DND-41 (cell line): ENCODE measurements around the gene PHB1.

Experiments used
- ATAC-seq: fragments of 200-7000 bp; cut with Tn5 transposase; 3 replicates; pipeline ENCODE4 v1.9.1; 2021; ENCODE audit warnings: low read depth; ENCODE audit not compliant: insufficient read depth
- DNase-seq: peaks from one replicate; pipeline ENCODE4 v3.0.0-alpha.2; 2020
- H2AFZ ChIP-seq: 2 replicates; pipeline ENCODE4 v1.6.0; 2012; ENCODE audit warnings: low read depth, low read length
- H3K27ac ChIP-seq: 2 replicates; pipeline ENCODE4 v1.5.1; 2012; ENCODE audit warnings: low read length, inconsistent platforms
- H3K27me3 ChIP-seq: fragments of 200-600 bp; sonication (generic); 2 replicates; pipeline ENCODE4 v1.6.0; 2012; ENCODE audit warnings: low read length, mild to moderate bottlenecking, inconsistent platforms; ENCODE audit not compliant: insufficient read depth, poor library complexity
- H3K36me3 ChIP-seq: 2 replicates; pipeline ENCODE4 v1.5.1; 2012; ENCODE audit warnings: low read length, inconsistent platforms; ENCODE audit not compliant: insufficient read depth
- H3K4me1 ChIP-seq: 2 replicates; pipeline ENCODE4 v1.5.1; 2012; ENCODE audit warnings: mild to moderate bottlenecking, low read length; ENCODE audit not compliant: insufficient read depth
- H3K4me2 ChIP-seq: 2 replicates; pipeline ENCODE4 v1.6.0; 2012; ENCODE audit warnings: mild to moderate bottlenecking, moderate library complexity, low read length, inconsistent platforms; ENCODE audit not compliant: insufficient read depth
- H3K4me3 ChIP-seq, 2 experiments: fragments of 200-600 bp in 1 of 2; shearing (Covaris generic) in 1 of 2; 2 replicates each; pipeline ENCODE4 v1.5.1; 2012 to 2016; ENCODE audit warnings: inconsistent platforms in 2 of 2, low read length in 2 of 2, mild to moderate bottlenecking in 2 of 2, low read depth in 1 of 2, moderate library complexity in 1 of 2
- H3K79me2 ChIP-seq: 2 replicates; pipeline ENCODE4 v1.6.0; 2012; ENCODE audit warnings: low read length, inconsistent platforms; ENCODE audit not compliant: insufficient read depth
- H3K9ac ChIP-seq: 2 replicates; pipeline ENCODE4 v1.6.0; 2012; ENCODE audit warnings: low read depth, mild to moderate bottlenecking, inconsistent platforms, low read length, moderate library complexity
- H3K9me3 ChIP-seq: 2 replicates; pipeline ENCODE4 v1.5.1; 2012; ENCODE audit warnings: low read length, moderate library complexity, mild to moderate bottlenecking, inconsistent platforms; ENCODE audit not compliant: insufficient read depth, severe bottlenecking
- H4K20me1 ChIP-seq: 2 replicates; pipeline ENCODE4 v1.6.0; 2012; ENCODE audit warnings: low read length; ENCODE audit not compliant: insufficient read depth
- EZH2 ChIP-seq: IDR thresholded peaks from 3 replicates; pipeline ENCODE4 v1.6.1; 2012; ENCODE audit warnings: borderline replicate concordance, low read depth, mild to moderate bottlenecking, moderate library complexity, low read length, inconsistent platforms; ENCODE audit not compliant: severe bottlenecking
- TF ChIP-seq, protein P1 (sequence below): IDR thresholded peaks from 2 replicates; pipeline ENCODE4 v1.5.1; 2012; ENCODE audit warnings: borderline replicate concordance, low read length, moderate library complexity, mild to moderate bottlenecking; ENCODE audit not compliant: poor library complexity, severe bottlenecking; ENCODE audit errors: extremely low read depth

The PHB1 gene

GRCh38 chr17:49455272-49455861 lies 40.7 kb upstream of the PHB1 start:
- Histone ChIP-seq H3K79me2 (no peaks in the 10 kb centered on the region), H3K4me3 (no peak overlapping the region), H3K4me1 (no peaks in the 10 kb centered on the region), H3K4me2 (no peak overlapping the region), H4K20me1 (no peaks in the 10 kb centered on the region), H3K9me3 (no peaks in the 10 kb centered on the region), H3K36me3 (no peaks in the 10 kb centered on the region), H3K9ac (no peak overlapping the region), H3K27ac (no peak overlapping the region), H3K27me3 (peaks cover 5% of the 10 kb centered on the region), H2AFZ (no peak overlapping the region)
- ATAC-seq (no peak), DNase-seq (no peak)
- TF ChIP-seq, protein P1, sequence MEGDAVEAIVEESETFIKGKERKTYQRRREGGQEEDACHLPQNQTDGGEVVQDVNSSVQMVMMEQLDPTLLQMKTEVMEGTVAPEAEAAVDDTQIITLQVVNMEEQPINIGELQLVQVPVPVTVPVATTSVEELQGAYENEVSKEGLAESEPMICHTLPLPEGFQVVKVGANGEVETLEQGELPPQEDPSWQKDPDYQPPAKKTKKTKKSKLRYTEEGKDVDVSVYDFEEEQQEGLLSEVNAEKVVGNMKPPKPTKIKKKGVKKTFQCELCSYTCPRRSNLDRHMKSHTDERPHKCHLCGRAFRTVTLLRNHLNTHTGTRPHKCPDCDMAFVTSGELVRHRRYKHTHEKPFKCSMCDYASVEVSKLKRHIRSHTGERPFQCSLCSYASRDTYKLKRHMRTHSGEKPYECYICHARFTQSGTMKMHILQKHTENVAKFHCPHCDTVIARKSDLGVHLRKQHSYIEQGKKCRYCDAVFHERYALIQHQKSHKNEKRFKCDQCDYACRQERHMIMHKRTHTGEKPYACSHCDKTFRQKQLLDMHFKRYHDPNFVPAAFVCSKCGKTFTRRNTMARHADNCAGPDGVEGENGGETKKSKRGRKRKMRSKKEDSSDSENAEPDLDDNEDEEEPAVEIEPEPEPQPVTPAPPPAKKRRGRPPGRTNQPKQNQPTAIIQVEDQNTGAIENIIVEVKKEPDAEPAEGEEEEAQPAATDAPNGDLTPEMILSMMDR: no peak
- TF ChIP-seq EZH2: no peak

- Histone ChIP-seq H4K20me1 (no peaks in the 10 kb centered on the region), H3K4me2 (no peak overlapping the region), H3K27me3 (peaks cover 3% of the 10 kb centered on the region), H3K36me3 (no peaks in the 10 kb centered on the region), H3K9ac (no peak overlapping the region), H3K79me2 (no peaks in the 10 kb centered on the region), H3K4me3 (no peak overlapping the region), H3K9me3 (no peaks in the 10 kb centered on the region), H3K4me1 (no peaks in the 10 kb centered on the region), H2AFZ (no peak overlapping the region), H3K27ac (no peak overlapping the region)
- TF ChIP-seq EZH2: no peak
- TF ChIP-seq, protein P1: no peak
- ATAC-seq (no peak), DNase-seq (no peak)
Measured at GRCh38 chr17:49454050-49454449, 39.4 kb upstream of the PHB1 start.

- no peaks in the 10 kb centered on the region for H3K4me1 ChIP-seq
- no peak overlapping the region for H3K9ac ChIP-seq
- H3K4me3 ChIP-seq: no peak overlapping the region
- TF ChIP-seq, protein P1: no peak
- TF ChIP-seq EZH2: no peak
- H3K9me3 ChIP-seq: no peaks in the 10 kb centered on the region
- H3K4me2 ChIP-seq: no peak overlapping the region
- no peaks in the 10 kb centered on the region for H4K20me1 ChIP-seq
- H3K79me2 ChIP-seq: no peaks in the 10 kb centered on the region
- H3K27ac ChIP-seq: no peak overlapping the region
- H2AFZ ChIP-seq: no peak overlapping the region
- H3K27me3 ChIP-seq: peaks cover 3% of the 10 kb centered on the region
- no peak for DNase-seq
- H3K36me3 ChIP-seq: no peaks in the 10 kb centered on the region
- ATAC-seq: no peak
Measured at GRCh38 chr17:49452661-49453060, 38.0 kb upstream of the PHB1 start.
